Stimulated activated CD8-positive, alpha-beta memory T cell treated with anti-CD3 and anti-CD28 coated beads, Interleukin-4, amount 100 ng/mL, for 24 hours (primary cell): Measurements from ENCODE around the gene NOL12.
"Not testable (repeated sequence)": the region's sequence is repeated elsewhere in the genome, so short reads cannot be mapped to it uniquely, and the experiment has no call there.

Source experiments
- DNase-seq: peaks from one replicate; pipeline ENCODE4 v3.0.0-alpha.2; 2020; ENCODE audit warnings: low read depth

NOL12 gene

DNA sequence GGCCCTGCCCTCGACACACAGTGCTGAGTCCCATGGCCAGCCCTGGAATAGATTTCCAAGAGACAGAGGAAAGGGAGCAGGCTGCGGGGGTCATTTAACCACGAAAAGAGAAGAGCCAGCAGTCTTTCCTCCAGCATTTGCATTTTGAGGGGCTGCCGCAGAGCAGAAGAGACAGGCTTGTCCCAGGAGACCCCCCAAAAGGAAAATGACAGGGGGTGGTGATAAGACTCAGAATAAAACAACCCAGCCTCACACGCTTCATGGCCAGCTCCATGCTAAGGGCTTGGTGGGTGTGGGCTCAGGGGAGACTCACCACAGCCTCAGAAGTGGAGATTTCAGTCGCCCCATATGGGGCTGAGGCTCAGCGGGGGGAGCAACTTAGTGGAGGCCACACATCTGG is 27.6 kb downstream of the NOL12 start:
- DNase-seq: no peak

DNA sequence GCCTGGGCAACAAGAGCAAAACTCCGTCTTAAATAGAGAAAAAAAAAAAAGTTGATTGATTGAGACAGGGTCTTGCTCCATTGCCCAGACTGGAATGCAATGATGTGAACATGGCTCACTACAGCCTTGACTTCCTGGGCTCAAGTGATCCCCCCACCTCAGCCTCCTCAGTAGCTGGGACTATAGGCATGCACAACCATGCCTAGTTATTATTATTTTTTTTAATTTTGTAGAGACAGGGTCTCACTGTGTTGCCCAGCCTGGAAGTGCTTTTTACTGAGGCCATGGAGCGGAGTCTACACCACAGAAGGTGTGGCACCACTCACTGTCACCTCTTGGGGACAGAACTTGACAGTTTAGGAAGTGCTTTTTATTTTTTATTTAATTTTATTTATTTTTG is 28.5 kb downstream of the NOL12 start:
- no peak for DNase-seq

DNA sequence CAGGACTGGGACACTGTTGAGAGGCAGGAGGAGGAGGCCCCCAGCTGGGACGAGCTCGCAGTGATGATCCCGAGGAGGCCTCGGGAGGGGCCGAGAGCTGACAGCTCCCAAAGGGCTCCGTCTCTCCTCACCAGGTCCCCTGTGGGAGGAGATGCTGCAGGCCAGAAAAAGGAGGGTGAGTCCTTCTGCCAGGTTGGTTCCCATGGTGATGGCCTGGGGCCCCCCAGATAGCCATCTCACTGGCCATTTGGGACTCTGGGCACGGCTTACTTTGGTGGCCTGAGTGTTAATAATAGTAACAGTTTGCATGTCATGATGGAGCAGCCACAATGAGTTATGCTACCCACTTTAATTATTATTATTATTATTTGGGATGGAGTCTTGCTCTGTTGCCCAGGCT is 29.6 kb downstream of the NOL12 start:
- no peak for DNase-seq

DNA sequence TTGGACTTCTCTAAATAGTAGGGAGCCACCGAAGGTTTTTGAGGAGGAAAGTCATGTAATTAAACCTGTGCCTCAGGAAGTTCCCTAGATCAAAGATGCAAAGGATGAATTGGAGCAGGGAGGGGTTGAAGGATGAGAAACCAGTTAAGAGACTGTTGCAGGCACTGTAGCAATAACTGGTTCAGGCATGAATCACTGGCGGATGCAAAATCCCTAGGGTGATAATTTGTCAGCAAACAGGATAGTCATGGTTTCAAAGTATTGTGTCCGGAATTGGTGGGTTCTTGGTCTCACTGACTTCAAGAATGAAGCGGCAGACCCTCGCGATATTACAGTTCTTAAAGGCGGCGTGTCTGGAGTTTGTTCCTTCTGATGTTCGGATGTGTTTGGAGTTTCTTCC is 30.6 kb downstream of the NOL12 start:
- DNase-seq: no peak

DNA sequence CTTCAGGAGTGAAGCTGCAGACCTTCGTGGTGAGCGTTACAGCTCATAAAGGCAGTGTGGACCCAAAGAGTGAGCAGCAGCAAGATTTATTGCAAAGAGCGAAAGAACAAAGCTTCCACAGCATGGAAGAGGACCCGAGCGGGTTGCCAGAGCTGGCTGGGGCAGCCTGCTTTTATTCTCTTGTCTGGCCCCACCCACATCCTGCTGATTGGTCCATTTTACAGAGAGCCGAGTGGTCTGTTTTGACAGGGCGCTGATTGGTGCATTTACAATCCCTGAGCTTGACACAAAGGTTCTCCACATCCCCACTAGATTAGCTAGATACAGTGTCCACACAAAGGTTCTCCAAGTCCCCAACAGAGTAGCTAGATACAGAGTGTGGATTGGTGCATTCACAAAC is 31.1 kb downstream of the NOL12 start:
- not testable (repeated sequence) for DNase-seq

DNA sequence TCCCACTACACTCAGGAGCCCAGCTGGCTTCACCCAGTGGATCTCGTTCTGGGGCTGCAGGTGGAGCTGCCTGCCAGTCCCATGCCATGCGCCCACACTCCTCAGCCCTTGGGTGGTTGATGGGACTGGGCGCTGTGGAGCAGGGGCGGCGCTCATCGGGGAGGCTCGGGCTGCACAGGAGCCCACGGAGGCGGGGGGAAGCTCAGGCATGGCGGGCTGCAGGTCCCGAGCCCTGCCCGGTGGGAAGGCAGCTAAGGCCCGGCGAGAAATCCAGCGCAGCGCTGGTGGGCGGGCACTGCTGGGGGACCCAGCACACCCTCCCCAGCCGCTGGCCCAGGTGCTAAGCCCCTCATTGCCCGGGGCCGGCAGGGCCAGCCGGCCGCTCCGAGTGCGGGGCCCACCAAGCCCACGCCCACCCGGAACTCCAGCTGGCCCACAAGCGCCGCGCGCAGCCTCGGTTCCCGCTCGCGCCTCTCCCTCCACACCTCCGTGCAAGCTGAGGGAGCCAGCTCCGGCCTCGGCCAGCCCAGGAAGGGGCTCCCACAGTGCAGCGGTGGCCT is 31.7 kb downstream of the NOL12 start:
- DNase-seq: not testable (repeated sequence)

DNA sequence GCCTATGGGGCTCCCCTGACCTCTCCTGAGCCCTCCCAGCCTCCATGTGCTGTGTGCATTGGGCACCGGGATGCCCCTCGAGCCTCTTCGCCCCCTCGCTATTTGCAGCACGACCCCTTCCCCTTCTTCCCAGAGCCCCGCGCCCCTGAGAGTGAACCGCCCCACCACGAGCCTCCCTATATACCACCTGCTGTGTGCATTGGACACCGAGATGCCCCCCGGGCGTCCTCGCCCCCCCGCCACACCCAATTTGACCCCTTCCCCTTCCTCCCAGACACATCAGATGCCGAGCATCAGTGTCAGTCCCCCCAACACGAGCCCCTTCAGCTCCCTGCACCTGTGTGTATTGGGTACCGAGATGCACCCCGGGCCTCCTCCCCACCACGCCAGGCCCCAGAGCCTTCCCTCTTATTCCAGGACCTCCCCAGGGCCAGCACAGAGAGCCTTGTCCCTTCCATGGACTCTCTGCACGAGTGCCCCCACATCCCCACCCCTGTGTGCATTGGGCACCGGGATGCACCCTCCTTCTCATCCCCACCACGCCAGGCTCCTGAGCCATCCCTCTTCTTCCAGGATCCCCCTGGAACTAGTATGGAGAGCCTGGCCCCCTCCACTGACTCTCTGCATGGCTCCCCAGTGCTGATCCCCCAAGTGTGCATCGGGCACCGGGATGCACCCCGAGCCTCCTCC is 39.6 kb downstream of the NOL12 start:
- DNase-seq: no peak

DNA sequence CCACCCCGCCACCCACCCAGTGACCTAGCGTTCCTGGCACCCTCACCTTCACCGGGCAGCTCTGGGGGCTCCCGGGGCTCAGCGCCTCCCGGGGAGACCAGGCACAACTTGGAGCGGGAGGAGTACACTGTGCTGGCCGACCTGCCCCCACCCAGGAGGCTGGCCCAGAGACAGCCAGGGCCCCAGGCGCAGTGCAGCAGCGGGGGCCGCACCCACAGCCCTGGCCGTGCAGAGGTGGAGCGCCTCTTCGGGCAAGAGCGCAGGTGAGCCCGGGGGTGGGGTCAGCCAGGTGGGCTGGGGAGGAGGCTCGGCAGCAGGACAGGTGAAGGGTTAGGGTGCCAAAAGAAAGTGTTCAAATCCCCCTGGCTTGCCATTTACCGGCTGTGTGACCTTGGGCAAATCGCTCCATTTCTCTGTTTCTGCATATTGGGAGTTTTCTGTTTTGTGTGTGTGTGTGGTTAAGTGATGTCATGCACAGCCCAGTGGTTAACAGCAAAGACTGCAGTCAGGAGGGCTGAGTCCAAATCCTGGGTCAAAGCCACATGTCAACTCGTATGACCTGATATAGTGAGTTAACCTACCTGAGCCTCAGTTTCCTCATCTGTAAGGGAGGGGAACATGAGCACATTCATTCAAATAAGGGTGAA is 40.2 kb downstream of the NOL12 start:
- no peak for DNase-seq

DNA sequence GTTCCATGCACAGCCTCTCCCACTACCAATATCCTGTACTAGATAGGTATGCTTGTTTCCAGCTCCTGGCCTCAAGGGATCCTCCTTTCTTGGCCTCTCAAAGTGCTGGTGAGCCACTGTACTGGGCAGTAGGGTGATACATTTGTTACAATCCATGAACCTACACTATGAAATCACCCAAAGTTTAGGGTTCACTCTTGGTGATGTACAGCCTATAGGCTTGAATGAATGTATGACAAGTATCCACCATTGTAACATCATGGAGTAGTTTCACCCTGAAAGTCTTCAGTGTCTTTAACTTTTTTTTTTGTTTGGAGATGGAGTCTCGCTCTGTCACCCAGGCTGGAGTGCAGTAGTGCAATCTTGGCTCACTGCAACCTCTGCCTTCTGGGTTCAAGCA is 42.5 kb downstream of the NOL12 start:
- no peak for DNase-seq

DNA sequence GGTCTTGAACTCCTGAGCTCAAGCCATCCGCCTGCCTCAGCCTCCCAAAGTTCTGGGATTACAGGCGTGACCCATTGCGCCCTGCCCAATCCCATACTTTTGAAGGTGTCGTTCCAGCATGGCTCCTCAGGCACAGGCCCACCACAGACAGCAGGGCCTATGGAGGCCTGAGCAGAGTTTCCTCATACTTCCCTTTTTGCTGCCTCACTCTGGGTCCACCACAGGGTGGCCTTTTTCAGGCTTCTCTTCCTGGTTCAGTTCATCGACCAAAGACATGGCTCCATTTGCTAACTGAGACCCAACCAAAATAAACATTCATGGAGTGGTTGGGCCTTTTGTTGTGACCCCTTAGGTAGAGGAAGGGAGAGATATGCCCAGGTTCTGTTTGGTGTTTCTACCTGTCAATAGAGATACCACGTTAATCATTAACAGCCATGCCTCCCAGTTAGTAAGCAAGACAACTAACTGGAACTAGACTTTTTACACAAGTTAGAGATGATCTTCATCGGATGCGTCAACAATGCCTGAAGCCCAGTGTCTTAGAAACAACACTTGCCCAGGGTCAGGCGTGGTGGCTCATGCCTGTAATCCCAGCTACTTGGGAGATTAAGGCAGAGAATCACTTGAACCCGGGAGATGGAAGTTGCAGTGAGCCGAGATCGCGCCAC is 45.8 kb downstream of the NOL12 start:
- no peak for DNase-seq

DNA sequence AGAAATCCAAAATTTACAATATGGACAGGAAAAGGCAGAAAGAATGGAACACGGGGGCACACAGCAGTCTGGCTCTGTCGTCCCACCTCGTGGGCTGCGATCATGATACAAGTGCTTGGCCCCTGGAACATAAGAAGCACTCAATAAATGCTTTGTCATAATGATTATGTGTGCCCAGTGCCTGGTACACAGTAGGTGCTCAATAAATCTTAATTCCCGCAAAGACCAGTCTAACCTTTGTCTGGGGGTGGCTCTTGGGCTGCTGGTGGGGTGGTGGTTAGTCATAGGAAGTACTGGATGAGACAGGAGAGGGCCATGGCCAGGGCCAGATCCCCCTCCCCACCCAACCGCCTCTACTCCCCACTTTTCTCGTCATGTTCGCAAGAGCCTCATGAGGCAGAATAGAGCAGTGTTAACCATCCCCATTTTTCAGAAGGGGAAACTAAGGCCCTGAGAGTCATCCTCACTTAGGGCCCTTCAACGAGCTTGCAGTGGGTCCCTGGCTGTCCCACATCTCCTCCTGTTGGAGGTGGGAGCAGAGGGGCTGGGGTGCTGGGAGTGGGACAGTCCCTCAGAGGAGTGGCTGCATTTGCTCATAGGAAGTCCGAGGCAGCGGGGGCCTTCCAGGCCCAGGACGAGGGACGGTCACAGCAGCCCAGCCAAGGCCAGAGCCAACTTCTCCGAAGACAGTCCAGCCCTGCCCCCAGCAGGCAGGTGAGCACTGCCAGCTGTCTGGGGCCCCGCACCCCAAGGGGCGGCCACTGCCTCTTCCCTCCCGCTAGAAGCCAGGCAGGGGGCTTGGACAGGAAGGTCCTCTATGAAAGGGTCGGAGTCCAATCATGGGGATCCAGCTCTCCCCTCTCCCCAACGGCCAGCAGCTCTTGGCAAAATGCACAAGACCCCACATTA is 46.8 kb downstream of the NOL12 start:
- no peak for DNase-seq

DNA sequence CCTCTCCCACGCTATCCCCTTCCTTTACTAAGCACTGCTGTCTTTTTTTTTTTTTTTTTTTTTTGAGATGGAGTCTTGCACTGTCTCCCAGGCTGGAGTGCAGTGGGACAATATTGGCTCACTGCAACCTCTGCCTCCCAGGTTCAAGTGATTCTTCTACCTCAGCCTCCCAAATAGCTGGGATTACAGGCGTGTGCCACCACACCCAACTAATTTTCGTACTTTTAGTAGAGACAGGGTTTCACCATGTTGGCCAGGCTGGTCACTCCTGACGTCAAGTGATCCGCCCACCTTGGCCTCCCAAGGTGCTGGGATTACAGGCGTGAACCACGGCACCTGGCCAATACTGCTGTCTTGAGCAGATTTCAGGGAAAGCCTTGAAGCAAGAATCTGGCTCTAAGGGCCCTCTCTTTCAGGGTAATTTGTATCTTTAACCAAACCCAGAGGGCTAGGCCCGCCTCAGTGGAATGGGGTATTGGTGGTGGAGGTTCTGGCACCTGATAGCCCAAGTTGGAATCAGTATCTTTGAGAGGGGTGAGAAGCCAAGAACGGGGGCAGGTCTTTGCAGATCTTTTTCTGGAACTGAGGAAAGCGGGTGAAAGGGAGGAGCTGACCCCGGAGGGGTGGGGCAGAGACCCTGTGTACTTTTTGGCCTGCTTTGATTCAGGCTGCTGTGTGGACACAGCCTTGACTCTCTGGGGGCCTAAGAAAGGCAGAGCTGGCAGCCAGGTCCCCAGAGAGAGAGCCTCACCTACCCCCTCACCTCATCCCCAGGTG is 47.7 kb downstream of the NOL12 start:
- no peak for DNase-seq

DNA sequence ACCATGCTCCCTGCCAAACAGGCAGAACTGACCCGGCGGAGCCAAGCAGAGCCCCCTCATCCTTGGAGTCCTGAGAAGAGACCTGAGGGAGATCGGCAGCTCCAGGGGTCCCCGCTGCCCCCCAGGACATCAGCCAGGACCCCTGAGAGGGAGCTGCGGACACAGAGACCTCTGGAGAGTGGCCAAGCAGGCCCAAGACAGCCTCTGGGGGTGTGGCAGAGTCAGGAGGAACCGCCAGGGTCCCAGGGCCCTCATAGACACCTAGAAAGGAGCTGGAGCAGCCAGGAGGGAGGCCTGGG is 48.2 kb downstream of the NOL12 start:
- DNase-seq: no peak

DNA sequence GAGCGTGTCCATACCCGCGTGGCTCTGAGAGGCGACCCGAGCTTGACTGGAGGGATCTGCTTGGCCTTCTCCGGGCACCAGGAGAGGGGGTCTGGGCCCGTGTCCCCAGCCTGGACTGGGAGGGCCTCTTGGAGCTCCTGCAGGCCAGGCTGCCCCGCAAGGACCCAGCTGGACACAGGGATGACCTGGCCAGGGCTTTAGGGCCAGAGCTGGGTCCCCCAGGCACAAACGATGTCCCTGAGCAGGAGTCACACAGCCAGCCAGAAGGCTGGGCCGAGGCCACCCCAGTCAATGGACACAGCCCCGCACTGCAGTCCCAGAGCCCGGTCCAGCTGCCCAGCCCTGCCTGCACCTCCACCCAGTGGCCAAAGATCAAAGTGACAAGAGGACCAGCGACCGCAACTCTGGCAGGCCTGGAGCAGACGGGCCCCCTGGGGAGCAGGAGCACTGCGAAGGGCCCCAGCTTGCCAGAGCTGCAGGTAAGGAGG is 48.9 kb downstream of the NOL12 start:
- DNase-seq: no peak

DNA sequence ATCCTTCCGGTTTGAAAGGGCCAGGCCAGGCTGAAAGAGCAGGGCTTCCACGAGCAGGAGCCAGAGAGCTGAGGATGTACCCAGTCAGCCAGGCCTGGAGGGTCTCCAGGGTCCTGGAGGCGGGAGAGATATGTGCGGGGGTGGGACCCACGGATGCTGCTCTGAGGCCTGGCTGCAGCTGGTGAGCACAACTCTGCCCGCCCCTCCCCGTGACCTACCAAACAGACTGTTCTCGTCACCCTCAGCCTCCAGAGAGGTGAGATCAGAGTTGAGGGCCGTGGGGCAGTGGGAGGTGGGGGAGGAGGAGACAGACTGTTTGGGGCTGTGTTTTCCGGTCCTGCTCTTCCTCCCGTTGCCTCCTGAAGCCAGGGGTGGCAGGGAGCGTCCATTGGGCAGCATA is 52.9 kb downstream of the NOL12 start:
- no peak for DNase-seq

DNA sequence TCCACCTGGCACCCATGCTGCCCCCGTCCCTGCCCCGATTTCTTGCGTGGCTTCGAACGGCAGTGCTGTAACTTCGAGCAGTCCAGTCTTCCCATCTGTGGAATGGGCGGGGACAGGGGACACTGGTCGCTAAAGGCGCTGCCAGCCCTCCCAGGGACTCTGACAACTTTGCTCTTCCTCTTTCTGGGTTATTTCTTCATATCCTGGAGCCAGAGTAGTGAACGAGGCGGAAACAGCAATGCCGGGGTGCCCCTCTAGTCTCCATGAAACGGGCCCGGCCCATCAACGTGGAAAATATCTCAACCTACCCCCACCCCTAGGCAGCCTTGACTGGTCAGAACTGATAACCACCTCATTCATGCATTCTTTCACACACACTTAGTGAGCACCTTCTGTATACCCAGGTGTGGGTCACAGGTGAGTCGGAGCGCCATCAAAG is 53.5 kb downstream of the NOL12 start:
- no peak for DNase-seq

DNA sequence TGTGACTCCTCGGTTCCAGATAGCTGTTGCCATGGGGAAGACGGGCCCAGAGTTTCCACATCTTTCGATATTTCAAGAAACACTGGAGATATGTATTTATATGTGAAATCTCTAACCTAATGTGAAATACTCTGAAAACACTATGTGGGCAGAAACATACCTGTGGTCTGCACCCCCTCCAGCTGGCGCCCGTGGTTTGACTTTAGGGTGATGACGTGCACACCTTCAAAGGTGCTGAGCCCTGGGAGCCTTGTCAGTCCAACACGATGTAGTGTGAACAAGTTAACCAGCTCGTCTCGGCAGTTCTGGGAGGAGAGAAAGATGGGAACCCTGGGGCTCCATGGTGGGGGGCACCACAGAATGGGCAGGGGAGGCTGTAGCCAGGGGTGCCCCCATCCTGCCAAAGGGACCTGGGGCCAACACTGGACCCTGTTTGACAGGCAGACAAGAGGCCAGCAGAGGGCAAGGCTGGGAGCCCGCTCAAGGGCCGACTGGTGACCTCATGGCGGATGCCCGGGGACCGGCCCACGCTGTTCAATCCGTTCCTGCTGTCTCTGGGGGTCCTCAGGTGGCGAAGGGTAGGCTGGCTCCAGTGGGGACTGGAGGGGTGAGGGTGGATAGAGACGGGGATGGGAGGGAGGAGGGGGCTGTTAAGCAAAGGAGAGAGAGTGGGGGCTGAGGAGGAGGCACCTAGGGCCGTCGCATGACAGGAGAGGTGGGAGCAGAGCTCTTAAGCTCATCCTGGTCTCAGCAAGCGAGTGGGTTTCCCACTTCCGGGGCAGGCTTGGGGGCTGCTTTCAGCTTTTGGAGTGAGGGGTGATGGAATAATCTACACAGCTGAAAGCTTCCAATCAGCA is 54.5 kb downstream of the NOL12 start:
- DNase-seq: no peak

DNA sequence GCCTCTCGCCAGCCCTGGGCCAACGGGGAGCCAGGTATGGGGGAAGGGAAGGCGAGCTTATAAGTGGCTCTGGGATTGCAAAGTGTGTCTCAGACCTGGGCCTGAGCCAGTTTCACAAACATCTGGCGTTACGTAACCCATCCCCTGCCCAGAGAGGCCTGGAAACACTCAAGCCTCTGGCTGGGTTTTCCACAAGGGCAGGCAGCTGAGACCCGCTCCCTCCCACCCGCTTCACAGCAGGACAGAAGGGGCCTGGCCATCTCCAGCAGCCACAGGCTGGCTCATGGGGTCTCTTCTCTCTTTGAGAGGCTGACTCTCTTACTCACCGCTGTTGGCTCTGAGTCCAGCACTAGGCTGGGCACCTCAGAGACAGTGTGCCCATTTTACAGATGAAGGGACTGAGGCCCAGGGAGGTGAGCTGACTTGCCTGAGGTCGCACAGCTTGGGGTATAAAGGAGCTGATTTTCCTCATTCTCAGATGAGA is 55.2 kb downstream of the NOL12 start:
- DNase-seq: no peak

DNA sequence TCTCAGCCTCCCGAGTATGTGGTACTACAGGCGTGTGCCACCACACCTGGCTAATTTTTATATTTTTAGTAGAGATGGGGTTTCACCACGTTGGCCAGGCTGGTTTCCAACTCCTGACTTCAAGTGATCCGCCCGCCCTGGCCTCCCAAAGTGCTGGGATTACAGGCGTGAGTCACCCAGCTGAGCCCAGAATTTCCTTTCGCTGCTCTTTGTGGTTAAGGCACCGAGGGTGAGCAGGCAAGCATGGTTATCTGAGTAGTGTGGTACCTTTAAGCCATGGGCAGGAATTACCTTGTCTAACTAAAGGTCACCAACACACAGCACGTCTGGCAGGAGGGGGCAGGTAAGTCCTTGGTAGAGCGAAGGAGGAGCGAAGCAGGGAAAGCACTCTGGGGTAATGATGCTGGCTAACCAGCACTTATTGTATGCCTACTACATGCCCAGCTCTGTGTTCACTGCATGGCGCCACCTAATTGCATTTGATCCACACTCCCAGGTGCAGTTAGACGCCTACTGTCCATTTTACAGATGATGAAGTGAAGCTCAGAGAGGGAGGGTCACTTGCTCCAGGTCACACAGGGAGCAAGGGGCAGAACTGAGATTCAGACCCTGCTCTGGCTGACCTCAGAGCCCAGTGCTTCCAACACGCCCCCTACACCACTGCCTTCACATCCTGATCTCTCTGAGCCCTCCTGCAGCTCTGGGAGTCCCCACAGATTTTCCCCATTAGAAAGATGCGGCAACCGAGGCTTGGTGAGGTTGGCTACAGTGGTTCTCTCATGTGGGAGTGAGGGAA is 56.4 kb downstream of the NOL12 start:
- DNase-seq: no peak
